Eye (tissue), 1 donor: ENCODE measurements around the gene ERC2.
A peak's percentile ranks its signal among the peaks of the same experiment; 100 is the strongest.

Source experiments
- DNase-seq: peaks from one replicate; pipeline ENCODE4 v3.0.0-alpha.2; 2015

Gene ERC2

DNA sequence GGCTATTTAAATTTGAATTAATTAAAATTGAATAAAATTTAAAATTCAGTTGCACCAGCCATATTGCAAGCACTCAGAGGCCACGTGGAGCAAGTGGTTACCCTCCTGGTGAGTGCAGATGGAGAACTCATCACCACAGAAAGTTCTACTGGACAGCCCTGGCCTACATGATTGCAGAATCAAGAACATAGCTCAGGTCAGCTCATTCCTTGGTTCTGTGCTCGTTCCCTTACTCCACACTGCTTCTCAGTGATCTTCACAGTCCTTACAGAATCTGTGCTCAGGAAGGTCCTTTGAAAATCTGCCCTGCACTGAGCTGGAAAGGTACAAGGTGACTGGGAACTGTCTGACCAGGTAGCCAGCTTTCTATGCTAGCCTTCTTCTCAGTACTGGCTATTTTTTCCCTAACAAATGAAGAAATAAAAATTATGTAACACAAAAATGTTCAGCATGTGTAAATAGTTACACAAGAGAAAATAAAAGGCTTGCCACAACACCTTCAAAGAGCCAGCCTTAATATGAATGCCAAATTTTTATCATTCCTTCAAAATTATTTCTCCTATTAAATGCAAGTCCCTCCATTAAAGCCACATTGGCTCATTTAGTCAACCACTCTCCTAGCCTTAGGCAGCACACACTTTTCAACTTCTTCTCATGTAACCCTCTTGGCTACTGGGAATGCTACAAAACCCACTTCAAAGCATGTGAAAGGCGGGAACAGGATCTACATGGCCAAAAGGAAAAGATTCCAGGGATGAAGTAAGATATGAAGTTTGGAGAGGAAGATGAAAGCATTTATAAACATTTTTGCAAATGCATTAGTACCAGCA lies 654.8 kb downstream of the ERC2 start:
- DNase-seq, result no peak

DNA sequence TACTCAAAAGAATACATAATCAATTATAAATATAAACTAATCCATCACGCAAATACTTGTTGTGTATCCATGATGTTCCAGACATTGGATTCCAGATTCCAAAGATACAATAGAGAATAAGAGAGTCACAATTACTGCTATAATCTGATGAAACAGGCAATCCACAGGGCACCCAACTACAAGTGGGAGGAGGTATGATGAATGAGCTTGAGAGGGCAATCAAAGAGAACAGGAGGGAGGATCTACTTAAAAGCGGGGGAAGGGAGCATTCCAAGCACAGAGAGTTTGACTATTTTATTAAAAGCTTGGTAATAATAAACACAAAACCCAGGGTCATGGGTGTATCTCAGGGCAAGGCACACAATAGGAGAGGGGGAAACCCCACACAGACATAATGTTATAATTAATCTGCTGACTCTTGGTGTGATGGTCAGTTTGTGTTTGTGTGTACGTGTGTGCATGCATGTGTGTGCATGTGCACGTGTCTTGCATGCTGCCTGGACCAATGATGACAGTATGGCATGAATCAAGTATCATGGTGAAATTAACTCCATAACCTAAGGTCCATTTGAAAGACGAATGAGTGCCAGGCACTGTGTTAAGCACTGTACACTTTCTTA lies 655.8 kb downstream of the ERC2 start:
- no peak for DNase-seq

DNA sequence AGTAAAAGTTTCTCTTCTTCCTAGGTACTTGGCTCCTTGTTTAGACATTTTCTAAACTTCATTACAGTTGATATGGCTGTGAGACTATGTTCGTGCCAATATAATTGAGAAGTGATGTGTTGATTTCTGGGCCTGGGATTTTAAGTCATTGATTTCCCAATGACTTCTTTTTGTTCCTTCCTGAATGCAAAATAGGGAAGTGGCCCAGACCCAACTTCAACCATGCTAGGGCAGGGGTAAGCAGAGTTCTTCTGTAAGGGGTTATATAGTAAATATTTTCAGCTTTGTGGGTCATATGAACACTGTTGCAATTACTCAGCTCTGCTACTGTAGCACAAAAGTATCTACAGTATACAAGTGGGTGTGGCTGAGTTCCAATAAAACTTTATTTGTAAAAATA lies 661.1 kb downstream of the ERC2 start:
- DNase-seq, result no peak

DNA sequence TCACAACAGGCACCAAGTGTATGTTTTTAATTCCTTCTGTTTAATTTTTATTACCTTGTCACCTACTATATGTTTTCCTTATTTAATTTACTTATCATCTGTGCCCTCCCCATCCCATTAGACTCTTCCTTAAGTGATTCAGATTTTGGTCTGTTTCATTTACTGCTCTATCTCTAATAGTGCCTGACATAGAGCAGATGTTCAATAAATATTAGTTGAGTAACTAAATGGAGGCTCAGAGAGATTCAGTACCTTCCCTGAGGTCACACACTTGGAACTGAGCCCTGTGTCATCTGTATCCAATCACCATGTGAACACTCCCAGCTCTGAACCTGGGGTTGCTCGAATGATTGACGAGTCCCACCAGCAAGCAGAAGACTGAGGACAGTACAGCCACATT lies 663.1 kb downstream of the ERC2 start:
- DNase-seq, result no peak

DNA sequence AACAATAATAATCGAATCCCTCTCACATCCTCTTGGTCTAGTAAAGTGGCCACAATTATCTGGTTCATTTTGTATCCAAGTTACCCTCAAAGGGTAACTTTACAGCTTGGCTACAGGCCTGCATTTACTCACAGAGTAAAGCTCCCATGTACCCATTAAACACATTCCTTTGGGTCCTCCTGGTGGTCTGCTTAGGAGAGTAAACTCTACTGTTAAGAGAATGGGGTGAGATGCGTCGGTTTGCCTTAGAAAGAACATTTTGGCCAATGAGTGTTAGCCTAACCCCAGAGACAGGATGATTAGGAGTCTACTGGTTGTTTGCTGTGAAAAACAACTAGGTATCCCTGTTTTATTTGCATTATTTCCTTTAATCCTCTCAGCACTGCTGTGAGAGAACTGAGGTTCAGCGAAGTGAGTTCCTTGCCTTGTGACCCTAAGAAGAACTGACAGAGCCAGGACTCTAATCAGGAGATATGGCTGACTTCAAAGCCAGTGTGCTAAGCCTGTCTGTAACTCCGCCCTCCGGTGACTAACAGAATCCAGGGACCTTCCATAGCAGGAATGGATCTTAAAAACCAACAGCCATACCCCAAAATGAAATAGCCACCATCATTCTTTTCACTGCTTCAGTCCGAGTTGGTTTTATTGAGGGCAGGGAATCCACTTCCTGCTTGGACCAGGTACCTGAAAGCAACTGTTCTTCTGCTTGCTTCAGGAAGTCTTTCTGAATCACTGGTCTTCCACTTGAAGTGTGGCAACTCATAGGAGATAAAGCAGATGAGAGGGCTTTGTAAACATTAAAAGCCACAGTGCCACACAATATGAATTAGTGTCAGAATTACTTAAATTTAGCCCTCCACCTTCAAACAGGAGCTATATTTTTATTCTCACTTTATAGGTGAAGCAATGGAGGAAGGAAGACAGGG lies 663.8 kb downstream of the ERC2 start:
- peak; percentile 31 for DNase-seq

DNA sequence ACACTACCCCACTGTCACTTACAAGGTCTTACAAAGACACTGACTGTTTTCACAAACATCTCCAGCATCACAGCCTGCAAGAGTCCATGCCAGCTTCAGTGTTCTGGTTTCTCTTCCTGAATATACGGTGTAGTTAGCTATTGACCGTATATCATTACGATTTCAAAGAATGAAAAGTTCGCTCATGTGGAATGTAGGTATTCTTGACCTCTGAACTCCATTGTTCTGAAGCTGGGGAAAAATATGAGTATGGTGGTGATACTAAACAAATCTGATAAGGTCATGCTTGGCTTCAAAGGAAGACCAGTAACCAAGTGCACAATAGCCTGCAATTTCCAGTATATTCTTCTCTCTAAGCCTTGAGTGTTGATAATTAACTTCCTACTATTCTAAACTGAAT lies 665.5 kb downstream of the ERC2 start:
- peak; percentile 78 for DNase-seq

DNA sequence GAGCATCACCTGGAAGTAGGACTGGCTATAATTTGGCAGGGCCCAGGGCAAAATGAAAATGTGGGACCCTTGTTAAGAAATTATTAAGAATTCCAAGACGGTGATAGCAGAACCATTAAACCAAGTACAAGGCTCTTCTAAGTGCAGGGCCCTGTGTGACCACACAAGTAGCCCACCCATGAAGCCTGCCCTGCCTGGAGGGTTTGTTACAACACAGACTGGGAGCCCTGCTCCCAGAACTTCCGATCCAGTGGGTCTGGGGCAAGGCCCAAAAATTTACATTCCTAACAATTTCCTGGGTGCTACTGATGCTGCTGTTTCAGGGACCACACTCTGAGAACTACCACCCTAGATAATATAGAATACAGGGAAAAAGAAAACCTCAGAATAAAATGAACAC lies 666.6 kb downstream of the ERC2 start:
- no peak for DNase-seq

DNA sequence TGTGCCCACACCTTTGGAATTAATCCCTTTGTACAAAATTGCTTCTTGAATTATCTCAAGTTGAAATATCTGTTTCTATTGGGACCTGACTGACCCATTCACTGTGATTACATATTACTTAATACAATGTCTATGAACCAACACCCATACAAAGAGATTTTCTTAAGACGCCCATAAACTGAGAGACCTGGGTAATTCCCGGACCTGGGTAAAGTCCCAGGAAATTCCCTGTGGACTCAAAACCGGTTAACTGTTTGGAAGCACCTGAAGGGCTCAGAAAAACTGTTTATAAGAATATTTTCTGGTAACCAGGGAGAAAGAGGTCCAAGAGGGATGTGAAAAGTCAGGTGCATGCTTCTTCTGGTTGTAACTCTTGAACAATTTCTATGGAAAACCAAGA lies 667.2 kb downstream of the ERC2 start:
- DNase-seq, result no peak

DNA sequence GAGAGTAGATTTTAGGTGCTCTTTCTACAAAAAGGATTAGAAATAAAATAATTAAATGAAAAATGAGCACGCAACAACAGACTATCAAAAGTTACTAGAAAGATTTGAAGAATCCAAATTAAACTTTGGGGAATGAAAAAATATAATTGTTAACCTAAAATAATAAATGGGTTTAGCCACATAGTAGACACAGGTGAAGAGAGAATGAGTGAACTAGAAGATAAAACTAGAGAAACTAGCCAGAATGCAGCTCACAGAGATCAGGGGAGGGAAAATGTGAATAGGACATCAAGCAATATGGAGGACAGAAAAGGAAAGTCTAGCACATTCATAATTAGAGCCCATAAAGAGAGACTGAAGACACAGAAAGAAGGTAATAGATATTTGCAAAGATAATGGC lies 670.5 kb downstream of the ERC2 start:
- no peak for DNase-seq

DNA sequence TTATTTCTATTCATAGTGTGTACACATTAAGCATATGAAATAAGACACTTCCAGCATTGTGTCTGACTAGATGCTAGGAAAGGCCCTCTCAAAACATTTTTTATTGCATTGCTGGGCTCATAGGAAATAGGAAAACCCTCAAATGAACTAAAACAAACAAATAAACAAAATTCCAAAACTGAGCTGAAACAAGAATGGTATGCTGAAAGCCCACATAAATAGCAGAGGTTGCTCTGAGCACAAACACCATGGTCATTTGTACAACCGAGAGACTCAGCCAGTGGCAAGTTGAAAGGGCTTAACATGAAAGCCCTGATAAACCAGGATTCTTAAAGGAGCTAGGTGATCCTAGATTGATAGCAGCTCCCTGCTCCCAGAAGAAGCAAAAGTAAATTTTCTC lies 671.2 kb downstream of the ERC2 start:
- no peak for DNase-seq

DNA sequence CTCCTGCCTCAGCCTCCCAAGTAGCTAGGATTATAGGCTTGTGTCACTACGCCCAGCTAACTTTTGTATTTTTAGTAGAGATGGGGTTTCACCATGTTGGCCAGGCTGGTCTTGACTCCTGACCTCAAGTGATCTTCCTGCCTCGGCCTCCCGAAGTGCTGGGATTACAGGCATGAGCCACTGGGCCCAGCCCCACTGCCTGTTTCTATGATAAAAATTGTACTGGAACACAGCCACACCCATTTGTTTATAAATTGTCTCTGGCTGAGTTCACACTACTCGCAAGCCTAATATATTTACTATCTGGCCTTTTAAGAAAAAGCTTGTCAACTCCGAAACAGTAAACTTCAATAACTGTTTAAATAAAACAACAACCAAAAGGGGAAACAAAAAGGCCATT lies 671.7 kb downstream of the ERC2 start:
- DNase-seq, result no peak

DNA sequence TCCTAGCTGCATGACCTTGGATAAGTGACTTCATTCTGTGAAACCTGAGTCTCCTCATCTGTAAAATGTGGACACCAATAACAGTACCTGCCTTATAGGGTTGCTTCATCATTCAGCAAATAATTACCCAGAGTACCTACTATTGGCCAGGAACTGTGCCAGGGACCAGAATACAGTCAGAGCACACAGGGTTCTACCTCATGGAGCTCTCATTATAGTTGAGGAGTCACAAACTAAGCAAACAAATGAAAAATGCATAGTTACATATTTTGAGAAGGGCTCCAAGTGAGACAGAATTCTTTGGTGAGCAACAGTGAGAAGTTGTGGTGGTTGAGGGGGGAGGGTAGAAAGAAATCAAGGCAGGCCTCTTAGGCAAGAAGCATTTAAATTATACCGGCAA lies 672.5 kb downstream of the ERC2 start:
- no peak for DNase-seq

DNA sequence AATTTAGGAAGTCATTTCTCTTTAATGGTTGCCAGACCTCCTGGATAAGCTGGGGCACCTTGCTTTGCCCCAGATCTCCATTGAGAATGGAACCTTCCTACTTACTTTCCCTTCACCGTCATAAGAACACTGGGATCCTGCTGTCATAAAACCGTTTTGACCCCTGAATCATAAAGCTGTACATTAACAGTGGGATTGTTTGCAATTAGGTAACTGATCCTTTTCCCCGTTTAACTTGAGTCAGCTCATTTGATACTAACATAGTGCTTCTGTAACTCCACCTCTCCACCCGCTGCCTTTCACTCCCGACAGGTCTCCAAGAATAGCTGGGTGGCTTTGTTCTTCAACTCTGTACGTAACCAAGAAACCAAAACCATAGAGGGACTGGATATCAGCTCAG lies 673.0 kb downstream of the ERC2 start:
- DNase-seq, result no peak

DNA sequence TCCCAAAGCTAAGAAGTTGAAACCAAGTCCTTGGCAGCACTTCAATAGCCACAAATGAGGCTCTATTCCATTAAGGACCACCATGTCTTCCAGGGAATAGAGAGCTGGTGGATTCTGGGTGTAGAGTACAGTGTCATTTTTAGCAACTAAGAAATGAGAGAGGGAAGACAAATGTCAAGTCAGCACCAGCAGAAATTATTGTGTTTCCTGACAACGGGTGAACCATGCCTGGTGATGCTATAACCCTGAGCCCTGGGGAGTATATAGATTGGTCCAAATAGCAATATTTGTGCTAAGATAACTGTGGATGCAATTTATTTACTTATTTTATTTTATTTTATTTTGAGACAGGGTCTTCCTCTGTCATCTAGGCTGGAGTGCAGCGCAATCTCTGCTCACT lies 675.5 kb downstream of the ERC2 start:
- no peak for DNase-seq

DNA sequence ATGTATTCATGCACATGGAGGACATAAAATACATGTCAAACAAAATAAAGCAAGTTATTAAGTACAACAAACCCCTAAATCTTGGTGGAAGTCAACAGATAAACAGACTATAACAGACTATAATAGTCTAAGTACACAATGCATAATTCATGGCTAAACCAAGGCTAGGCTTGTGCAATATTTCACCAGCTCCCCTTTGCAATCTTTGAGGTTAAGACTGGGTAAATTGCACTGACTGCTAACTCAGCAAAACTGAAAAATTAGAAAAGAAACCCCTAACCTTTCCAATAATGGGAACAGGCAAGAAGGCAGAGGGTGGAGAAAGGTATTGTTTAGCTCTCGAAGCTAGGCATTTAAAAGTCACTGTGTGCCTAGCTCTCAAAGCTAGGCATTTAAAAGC lies 676.3 kb downstream of the ERC2 start:
- no peak for DNase-seq

DNA sequence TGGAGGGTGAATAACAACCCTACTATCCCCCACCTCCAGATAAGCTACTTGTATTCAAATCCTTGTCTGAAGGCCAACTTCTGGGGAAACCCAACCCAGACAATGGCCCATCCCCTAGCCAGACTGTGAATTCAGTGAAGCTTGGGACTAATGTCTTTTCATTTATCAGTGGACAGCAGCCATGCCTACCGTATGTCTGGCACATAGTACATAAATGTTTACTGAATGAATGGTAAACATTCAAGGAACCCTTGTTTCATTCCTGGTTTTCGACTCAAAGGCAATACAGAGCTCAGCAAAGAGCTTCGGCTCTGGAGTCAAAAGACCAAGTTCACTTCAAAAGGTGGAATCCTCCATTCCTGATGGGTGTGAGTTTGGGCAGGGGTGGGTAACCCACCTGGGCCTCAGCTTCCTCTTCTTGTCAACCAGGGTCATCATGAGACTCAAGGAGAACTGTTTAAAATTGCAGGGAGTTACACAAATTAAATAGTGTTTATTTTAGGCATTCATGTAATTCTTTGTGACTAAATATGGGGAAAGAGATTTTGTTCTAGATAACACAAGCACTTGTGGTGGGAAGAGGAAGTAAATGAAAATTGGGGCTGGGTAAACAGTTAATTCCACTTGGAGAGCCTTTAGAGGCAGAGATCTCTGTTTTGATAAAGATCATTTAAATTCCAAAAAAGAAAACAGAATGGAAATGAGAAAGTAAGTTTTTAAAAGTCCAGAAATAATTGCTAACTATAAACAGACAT lies 677.5 kb downstream of the ERC2 start:
- no peak for DNase-seq

DNA sequence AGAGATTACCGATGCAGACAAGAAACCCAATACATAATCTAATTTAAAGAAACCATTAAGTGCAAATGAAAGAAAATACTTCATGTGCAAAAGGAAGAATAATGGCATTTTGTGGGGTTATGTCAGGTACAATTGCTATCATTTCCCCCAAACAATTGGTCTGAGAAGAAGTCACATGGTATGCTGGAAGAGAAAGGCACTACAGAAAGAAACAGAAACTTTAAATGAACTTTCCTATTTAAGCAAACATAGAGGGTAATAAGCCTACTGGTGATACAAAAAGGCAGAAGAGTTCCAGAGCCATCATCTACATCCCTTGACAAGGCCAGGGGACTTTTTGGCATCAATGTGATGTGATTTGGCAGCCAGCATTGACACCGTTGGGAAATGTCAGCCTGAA lies 678.8 kb downstream of the ERC2 start:
- DNase-seq, result no peak

DNA sequence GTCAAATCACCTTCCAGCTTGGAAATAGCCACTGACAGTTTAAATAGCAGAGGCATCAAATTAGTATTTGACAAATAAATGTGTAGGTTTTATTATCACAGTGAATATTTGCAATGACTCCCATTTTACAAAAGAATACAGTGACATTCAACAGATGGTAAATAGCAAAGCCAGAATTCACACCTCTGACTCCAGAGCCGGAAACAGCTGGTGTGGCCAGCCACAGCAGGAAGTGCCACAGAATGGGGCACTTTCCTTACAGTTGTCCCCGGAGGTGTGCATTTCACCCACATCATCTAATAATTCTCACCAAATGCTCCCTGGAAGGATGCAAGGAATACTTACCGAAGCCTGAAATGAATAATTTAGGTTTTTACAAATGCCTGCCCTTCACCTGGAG lies 685.5 kb downstream of the ERC2 start:
- no peak for DNase-seq

DNA sequence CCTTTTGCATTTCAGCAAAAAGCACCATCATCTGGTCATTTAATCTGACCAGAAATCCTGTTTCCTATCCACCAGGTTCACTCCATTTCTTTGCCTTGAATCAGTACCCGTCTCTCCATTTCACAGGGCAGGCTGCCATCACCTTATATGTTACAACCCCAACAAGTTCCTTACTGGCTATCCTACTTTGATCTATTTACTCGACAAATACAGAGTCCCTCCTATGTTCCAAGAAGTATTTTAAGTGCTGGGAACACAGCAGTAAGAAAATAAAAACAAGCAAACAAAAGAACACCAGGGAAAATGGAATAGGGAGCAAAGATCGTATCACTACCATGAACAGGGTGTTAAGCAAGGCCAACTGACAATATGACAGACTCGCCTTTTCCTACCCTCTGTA lies 685.9 kb downstream of the ERC2 start:
- DNase-seq, result no peak

DNA sequence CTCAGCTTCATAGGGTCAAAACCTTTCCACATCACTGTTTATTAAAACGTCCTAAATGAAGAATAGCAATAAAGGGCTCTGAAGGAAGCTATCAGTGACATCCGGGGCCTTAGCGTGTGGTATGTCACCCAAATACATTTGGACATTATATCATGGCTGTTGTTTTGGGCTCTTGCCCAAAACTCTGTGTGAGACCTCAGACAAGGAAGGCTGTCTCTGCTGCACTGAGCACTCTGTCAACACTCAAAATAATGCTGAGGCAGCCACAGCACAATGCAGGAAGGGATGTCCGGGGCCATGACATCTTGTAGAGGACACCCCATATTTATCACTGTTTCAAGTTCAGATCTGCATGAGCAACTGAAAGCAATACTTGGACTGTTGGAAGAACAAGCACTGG lies 687.4 kb downstream of the ERC2 start:
- no peak for DNase-seq

DNA sequence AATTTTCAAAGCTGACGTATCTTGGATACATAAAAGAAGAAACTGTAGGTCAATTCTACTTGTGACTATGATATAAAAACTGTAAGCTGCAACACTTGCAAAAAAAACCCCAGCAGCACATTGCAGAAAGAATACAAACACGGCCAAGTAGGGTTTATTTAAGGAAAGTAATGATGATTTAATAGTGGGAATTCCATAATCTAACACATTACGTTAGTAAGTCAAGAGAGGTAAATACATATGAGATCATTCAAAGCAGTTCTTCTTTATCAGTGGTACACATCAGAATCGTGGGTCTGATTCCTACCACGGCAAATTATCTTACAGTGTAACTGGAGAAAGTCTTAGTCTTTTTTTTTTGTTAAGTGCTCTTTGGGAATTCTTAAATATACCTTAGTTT lies 688.7 kb downstream of the ERC2 start:
- no peak for DNase-seq

DNA sequence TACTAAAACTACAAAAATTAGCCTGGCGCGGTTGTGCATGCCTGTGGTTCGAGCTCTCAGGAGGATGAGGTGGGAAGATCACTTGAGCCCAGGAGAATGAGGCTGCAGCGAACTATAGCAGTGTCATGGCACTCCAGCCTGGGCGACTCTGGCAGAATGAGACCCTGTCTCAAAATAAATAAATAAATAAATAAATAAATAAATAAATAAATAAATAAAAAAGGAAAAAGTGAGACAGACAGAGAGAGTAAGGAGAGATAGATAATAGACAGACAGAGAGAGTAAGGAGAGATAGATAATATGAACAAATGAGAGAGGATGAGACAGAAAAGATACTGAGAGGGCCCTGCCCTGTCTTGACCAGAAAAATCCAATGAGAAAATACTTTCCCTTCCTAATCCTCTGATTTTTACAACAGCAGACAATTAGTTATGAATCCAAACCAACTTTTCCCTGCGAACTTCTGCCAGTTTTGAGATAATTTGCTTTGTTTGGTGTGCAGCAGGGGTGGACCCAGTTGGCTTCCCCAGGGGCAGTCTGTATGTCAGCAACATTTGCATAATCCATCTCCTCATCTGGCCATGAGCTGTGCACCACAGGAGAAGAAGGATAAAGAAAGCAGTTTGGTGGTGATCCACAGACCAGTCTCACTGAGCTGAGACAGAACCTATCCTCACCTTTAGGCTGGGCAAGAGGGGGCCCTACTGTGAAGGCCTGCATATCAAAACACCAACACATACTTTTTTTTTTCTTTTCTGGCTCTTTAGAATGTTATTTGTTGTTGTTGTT lies 692.7 kb downstream of the ERC2 start:
- no peak for DNase-seq
